Left lung (tissue), 10 donors: Measurements from ENCODE around the gene MEIS3. TPM values are rescaled to one million over a fixed set of nuclear protein-coding genes. Genes with fewer than 3 reads are reported as not detected.

Source experiments
- ATAC-seq: fragments of 200-7000 bp; cut with Tn5 transposase; one replicate; pipeline ENCODE4 v1.9.1; 2020; ENCODE audit warnings: moderate library complexity
- DNase-seq, 4 donors: peaks; one replicate each; pipeline ENCODE4 v3.0.0-alpha.2; 2013 to 2020
- H3K27ac ChIP-seq, 2 donors: fragments of 200-600 bp; sonication (generic) in 1 of 2; one replicate each; pipeline versions ENCODE4 v1.5.0 to v1.8.0; 2020 to 2021
- H3K27me3 ChIP-seq, 2 donors: fragments of 200-600 bp; sonication (generic) in 1 of 2; one replicate each; pipeline versions ENCODE4 v1.5.0 to v1.8.0; 2020 to 2021
- H3K36me3 ChIP-seq, 2 donors: fragments of 200-600 bp; sonication (generic) in 1 of 2; one replicate each; pipeline versions ENCODE4 v1.5.0 to v1.8.0; 2020 to 2021
- H3K4me1 ChIP-seq, 2 donors: fragments of 200-600 bp; one replicate each; pipeline ENCODE4 v1.8.0; 2021
- H3K4me3 ChIP-seq, 2 donors: fragments of 200-600 bp; sonication (generic) in 1 of 2; one replicate each; pipeline versions ENCODE4 v1.5.0 to v1.8.0; 2020 to 2021; ENCODE audit warnings: mild to moderate bottlenecking in 1 of 2
- H3K9me3 ChIP-seq, 2 donors: fragments of 200-600 bp; sonication (generic) in 1 of 2; one replicate each; pipeline versions ENCODE4 v1.5.0 to v1.8.0; 2020 to 2021
- CTCF ChIP-seq, 2 donors: fragments of 200-600 bp; sonication (generic) in 1 of 2; IDR thresholded peaks; one replicate each; pipeline versions ENCODE4 v1.5.0 to v1.8.0; 2021; ENCODE audit warnings: antibody characterized with exemption in 2 of 2
- intact Hi-C, 2 donors: fragments of 100-400 bp; cut with DNase I; formaldehyde crosslinking; loops; one replicate each; pipeline versions ENCODE4 v1.11.2 to v1.14.2; 2022
- polyA plus RNA-seq, 6 donors: library from polyadenylated mRNA; unstranded; fragments of 120-200 nt; gene quantifications; one replicate each; pipeline ENCODE4 v1.2.1, GENCODE V29; 2013; ENCODE audit not compliant: insufficient read length in 6 of 6
- total RNA-seq, 2 donors: library from RNA; stranded (reverse); fragmentation: NEBNext Ultra II Directional; extraction: Animal tissue kit (Norgen Biotek cat#: 25700); gene quantifications; one replicate each; pipeline ENCODE4 v1.2.1, GENCODE V29; 2021
- donor health status: DM: no; HTN: yes; CAD: no.
- donor health status: DM: no; HTN: no; CAD: no.

The MEIS3 gene
- total and polyA plus RNA-seq, 8 donors: 6.7 to 30.2 (median 23.8) TPM

GRCh38 chr19:47357788-47358680, 61.3 kb downstream of the MEIS3 start:
- ATAC-seq (no peak), DNase-seq (no peak)
- no peak for TF ChIP-seq CTCF (IDR thresholded peaks at IDR 0.05)
- Histone ChIP-seq H3K4me3 (no peak overlapping the region), H3K36me3 (peaks cover 0 to 100% of the 10 kb centered on the region in 2 donors), H3K27ac (no peak overlapping the region), H3K4me1 (peaks cover 0 to 6% of the 10 kb centered on the region in 2 donors), H3K9me3 (no peaks in the 10 kb centered on the region), H3K27me3 (no peaks in the 10 kb centered on the region)
- intact Hi-C loops: no loop called here

- H3K27me3 ChIP-seq: no peaks in the 10 kb centered on the region
- peaks cover 0 to 96% of the 10 kb centered on the region in 2 donors for H3K36me3 ChIP-seq
- intact Hi-C loops: no loop called here
- DNase-seq (no peak), ATAC-seq (no peak)
- H3K27ac ChIP-seq: no peak overlapping the region
- no peak overlapping the region for H3K4me3 ChIP-seq
- no peaks in the 10 kb centered on the region for H3K9me3 ChIP-seq
- no peak for TF ChIP-seq CTCF (IDR thresholded peaks at IDR 0.05)
- peaks cover 0 to 13% of the 10 kb centered on the region in 2 donors for H3K4me1 ChIP-seq
These were observed 62.4 kb downstream of the MEIS3 start for GRCh38 chr19:47356900-47357299.

GRCh38 chr19:47353307-47353712, 66.0 kb downstream of the MEIS3 start:
- H3K27ac ChIP-seq: no peak overlapping the region
- no peak for DNase-seq
- H3K27me3 ChIP-seq: no peaks in the 10 kb centered on the region
- H3K36me3 ChIP-seq: peaks cover 0 to 60% of the 10 kb centered on the region in 2 donors
- no peaks in the 10 kb centered on the region for H3K9me3 ChIP-seq
- intact Hi-C loops: no loop called here
- peaks cover 7 to 43% of the 10 kb centered on the region in 2 donors for H3K4me1 ChIP-seq
- ATAC-seq: no peak
- no peak overlapping the region for H3K4me3 ChIP-seq
- TF ChIP-seq CTCF (IDR thresholded peaks at IDR 0.05): no peak

Other genes starting within 250 kb of the MEIS3 start
- gene BBC3, start 188.3 kb downstream of the MEIS3 start, total RNA-seq: 10 to 100 TPM in 1 of 2 donors, 1 to 10 TPM in 1; 8.7 to 13.8 TPM
- gene BBC3, start 188.3 kb downstream of the MEIS3 start, polyA plus RNA-seq: 1 to 10 TPM; 1.6 to 3.1 (median 2.3) TPM
- 10 to 100 TPM; 28.2 to 28.9 TPM for gene CCDC9, start 163.0 kb downstream of the MEIS3 start, total RNA-seq
- gene CCDC9, start 163.0 kb downstream of the MEIS3 start, polyA plus RNA-seq: 10 to 100 TPM; 24.7 to 35.8 (median 28.5) TPM
- 10 to 100 TPM; 22.1 to 22.2 TPM for gene INAFM1, start 144.6 kb downstream of the MEIS3 start, total RNA-seq
- gene INAFM1, start 144.6 kb downstream of the MEIS3 start, polyA plus RNA-seq: 10 to 100 TPM in 5 of 6 donors, 1 to 10 TPM in 1; 8.7 to 15.7 (median 11.5) TPM
- gene C5AR1, start 109.7 kb downstream of the MEIS3 start, total RNA-seq: 100 to 1,000 TPM in 1 of 2 donors, 10 to 100 TPM in 1; 28.3 to 110 TPM
- 1 to 10 TPM; 2.0 to 4.7 (median 2.5) TPM for gene C5AR1, start 109.7 kb downstream of the MEIS3 start, polyA plus RNA-seq
- gene C5AR2, start 87.4 kb downstream of the MEIS3 start, total RNA-seq: 10 to 100 TPM in 1 of 2 donors, 1 to 10 TPM in 1; 3.4 to 11.2 TPM
- gene C5AR2, start 87.4 kb downstream of the MEIS3 start, polyA plus RNA-seq: under 1 TPM; 0.48 to 0.85 (median 0.75) TPM
- gene DHX34, start 70.2 kb downstream of the MEIS3 start, total RNA-seq: 10 to 100 TPM in 1 of 2 donors, 1 to 10 TPM in 1; 9.4 to 18.2 TPM
- 10 to 100 TPM; 12.1 to 17.8 (median 14.9) TPM for gene DHX34, start 70.2 kb downstream of the MEIS3 start, polyA plus RNA-seq
- gene SLC8A2, start 52.4 kb upstream of the MEIS3 start, total RNA-seq: under 1 TPM in 1 of 2 donors, not detected in 1; 0.06 TPM
- gene SLC8A2, start 52.4 kb upstream of the MEIS3 start, polyA plus RNA-seq: under 1 TPM; 0.10 to 0.34 (median 0.21) TPM
- 10 to 100 TPM; 12.0 to 12.3 TPM for gene KPTN, start 64.7 kb upstream of the MEIS3 start, total RNA-seq
- gene KPTN, start 64.7 kb upstream of the MEIS3 start, polyA plus RNA-seq: 10 to 100 TPM; 13.1 to 17.8 (median 14.4) TPM
- 100 to 1,000 TPM; 106 to 118 TPM for gene NAPA, start 95.5 kb upstream of the MEIS3 start, total RNA-seq
- gene NAPA, start 95.5 kb upstream of the MEIS3 start, polyA plus RNA-seq: 100 to 1,000 TPM; 117 to 131 (median 120) TPM
- under 1 TPM; 0.37 to 0.50 TPM for gene ZNF541, start 153.6 kb upstream of the MEIS3 start, total RNA-seq
- under 1 TPM; 0.09 to 0.24 (median 0.13) TPM for gene ZNF541, start 153.6 kb upstream of the MEIS3 start, polyA plus RNA-seq
- gene BICRA, start 189.6 kb upstream of the MEIS3 start, total RNA-seq: 10 to 100 TPM; 13.8 to 15.5 TPM
- 10 to 100 TPM; 13.9 to 18.8 (median 15.7) TPM for gene BICRA, start 189.6 kb upstream of the MEIS3 start, polyA plus RNA-seq